ENCODE data around the gene IL17F.

The IL17F gene

DNA sequence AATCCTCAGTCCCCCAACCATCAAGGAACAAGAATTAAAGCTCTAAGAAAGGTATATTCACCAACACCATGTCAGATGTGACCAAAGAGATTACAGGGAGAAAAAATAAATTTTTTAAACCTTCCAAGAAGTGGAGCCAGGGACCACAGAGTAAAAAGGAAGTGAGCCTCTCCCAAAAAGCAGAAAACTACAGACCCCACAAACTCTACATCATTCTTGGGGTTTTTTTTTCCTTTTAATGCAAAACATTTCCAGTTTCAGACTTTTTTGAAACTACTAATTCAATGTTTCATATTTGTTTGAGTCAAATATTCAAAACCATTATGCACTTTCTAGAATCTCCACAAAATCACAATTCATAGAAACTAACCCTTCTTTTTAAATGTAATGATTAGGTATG, 6.8 kb upstream of the IL17F start:
- Histone ChIP-seq H3K36me3 (replicated peaks; ENCODE audit: insufficient read depth, low read length) (no peaks in the 10 kb centered on the region), H3K27me3 (replicated peaks; ENCODE audit: insufficient read depth, low read length) (no peaks in the 10 kb centered on the region), H3F3A (ENCODE audit: insufficient read depth, low read length) (no peaks in the 10 kb centered on the region), H3K4me2 (ENCODE audit: low read depth, low read length) (no peak overlapping the region), H3K9ac (ENCODE audit: low read length) (no peak overlapping the region), H3K9me2 (replicated peaks; ENCODE audit: insufficient read depth, low read length) (no peaks in the 10 kb centered on the region), H3K79me2 (ENCODE audit: low read length) (no peaks in the 10 kb centered on the region), H3K9me3 (replicated peaks; ENCODE audit: insufficient read depth, low read length) (no peaks in the 10 kb centered on the region), H3K4me1 (ENCODE audit: low read length) (peaks cover 4% of the 10 kb centered on the region; the same call in 1 of the 2 replicates), H2AFZ (ENCODE audit: low read length) (no peak overlapping the region), H3K4me3 (ENCODE audit: low read length) (no peak overlapping the region), H4K20me1 (ENCODE audit: insufficient read depth, low read length) (no peaks in the 10 kb centered on the region), H3K27ac (ENCODE audit: low read length) (no peak overlapping the region)
- no peak for TF ChIP-seq EZH2 (optimal IDR thresholded peaks at IDR 0.05; ENCODE audit: low read depth, low read length)
- no peak for TF ChIP-seq EZH2phosphoT487 (IDR thresholded peaks at IDR 0.05; ENCODE audit: low read length)
- TF ChIP-seq, protein P1, sequence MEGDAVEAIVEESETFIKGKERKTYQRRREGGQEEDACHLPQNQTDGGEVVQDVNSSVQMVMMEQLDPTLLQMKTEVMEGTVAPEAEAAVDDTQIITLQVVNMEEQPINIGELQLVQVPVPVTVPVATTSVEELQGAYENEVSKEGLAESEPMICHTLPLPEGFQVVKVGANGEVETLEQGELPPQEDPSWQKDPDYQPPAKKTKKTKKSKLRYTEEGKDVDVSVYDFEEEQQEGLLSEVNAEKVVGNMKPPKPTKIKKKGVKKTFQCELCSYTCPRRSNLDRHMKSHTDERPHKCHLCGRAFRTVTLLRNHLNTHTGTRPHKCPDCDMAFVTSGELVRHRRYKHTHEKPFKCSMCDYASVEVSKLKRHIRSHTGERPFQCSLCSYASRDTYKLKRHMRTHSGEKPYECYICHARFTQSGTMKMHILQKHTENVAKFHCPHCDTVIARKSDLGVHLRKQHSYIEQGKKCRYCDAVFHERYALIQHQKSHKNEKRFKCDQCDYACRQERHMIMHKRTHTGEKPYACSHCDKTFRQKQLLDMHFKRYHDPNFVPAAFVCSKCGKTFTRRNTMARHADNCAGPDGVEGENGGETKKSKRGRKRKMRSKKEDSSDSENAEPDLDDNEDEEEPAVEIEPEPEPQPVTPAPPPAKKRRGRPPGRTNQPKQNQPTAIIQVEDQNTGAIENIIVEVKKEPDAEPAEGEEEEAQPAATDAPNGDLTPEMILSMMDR (IDR thresholded peaks at IDR 0.05; ENCODE audit: low read length), result no peak
- DNase-seq, result no peak

DNA sequence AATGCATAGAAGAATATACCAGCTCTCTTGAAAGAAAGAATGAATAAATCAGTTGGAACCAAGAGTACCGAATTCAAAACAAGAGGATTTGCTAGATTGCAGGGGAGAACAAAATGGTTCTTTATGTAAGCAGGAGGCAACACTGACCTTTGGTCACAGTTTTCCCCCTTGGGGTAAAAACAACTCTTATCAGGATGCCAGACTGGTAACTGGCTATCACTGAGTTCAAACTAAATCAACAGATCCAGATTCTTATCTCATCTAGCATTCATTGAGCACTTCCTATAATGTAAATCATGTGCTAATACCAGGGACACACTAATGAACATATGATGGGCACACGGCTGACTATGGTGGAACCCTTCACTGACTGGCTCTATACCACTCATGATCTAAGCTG, 4.8 kb upstream of the IL17F start:
- DNase-seq, result no peak
- Histone ChIP-seq H3K36me3 (replicated peaks; ENCODE audit: insufficient read depth, low read length) (no peaks in the 10 kb centered on the region), H4K20me1 (ENCODE audit: insufficient read depth, low read length) (no peaks in the 10 kb centered on the region), H3K9me3 (replicated peaks; ENCODE audit: insufficient read depth, low read length) (no peaks in the 10 kb centered on the region), H3K27me3 (replicated peaks; ENCODE audit: insufficient read depth, low read length) (no peaks in the 10 kb centered on the region), H3K9ac (ENCODE audit: low read length) (no peak overlapping the region), H2AFZ (ENCODE audit: low read length) (no peak overlapping the region), H3K9me2 (replicated peaks; ENCODE audit: insufficient read depth, low read length) (no peaks in the 10 kb centered on the region), H3K4me3 (ENCODE audit: low read length) (no peak overlapping the region), H3K79me2 (ENCODE audit: low read length) (no peaks in the 10 kb centered on the region), H3K27ac (ENCODE audit: low read length) (no peak overlapping the region), H3F3A (ENCODE audit: insufficient read depth, low read length) (no peaks in the 10 kb centered on the region), H3K4me2 (ENCODE audit: low read depth, low read length) (no peak overlapping the region), H3K4me1 (ENCODE audit: low read length) (peaks cover 4% of the 10 kb centered on the region; the same call in 1 of the 2 replicates)
- TF ChIP-seq EZH2 (optimal IDR thresholded peaks at IDR 0.05; ENCODE audit: low read depth, low read length) (no peak), EZH2phosphoT487 (IDR thresholded peaks at IDR 0.05; ENCODE audit: low read length) (no peak)

DNA sequence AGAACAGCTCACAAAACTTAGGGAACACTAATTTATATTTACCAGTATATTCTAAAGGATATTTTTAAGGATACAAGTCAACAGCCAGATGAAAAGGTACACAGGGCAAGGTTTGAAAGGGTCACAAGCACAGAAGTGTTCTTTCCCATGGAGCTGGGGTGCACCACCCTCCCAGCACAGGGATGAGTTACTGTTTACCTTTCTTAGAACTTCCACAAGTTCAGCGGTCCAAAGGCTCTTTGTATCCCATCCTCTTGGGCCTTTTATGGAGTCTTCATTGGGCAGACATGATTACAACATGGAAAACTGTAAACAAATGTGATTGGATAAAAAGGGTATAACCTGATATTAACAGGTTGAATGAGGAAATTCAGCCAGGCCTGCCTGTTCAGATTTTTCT, 1.1 kb upstream of the IL17F start:
- DNase-seq, result no peak
- Histone ChIP-seq H3K9me2 (replicated peaks; ENCODE audit: insufficient read depth, low read length) (no peaks in the 10 kb centered on the region), H3K27me3 (replicated peaks; ENCODE audit: insufficient read depth, low read length) (no peaks in the 10 kb centered on the region), H3K9ac (ENCODE audit: low read length) (no peak overlapping the region), H4K20me1 (ENCODE audit: insufficient read depth, low read length) (no peaks in the 10 kb centered on the region), H3K4me1 (ENCODE audit: low read length) (no peaks in the 10 kb centered on the region), H3K36me3 (replicated peaks; ENCODE audit: insufficient read depth, low read length) (no peaks in the 10 kb centered on the region), H3K27ac (ENCODE audit: low read length) (no peak overlapping the region), H3K9me3 (replicated peaks; ENCODE audit: insufficient read depth, low read length) (no peaks in the 10 kb centered on the region), H3K4me3 (ENCODE audit: low read length) (no peak overlapping the region), H2AFZ (ENCODE audit: low read length) (no peak overlapping the region), H3F3A (ENCODE audit: insufficient read depth, low read length) (no peaks in the 10 kb centered on the region), H3K4me2 (ENCODE audit: low read depth, low read length) (no peak overlapping the region), H3K79me2 (ENCODE audit: low read length) (no peaks in the 10 kb centered on the region)
- no peak for TF ChIP-seq EZH2 (optimal IDR thresholded peaks at IDR 0.05; ENCODE audit: low read depth, low read length)
- TF ChIP-seq, protein P1 (IDR thresholded peaks at IDR 0.05; ENCODE audit: low read length), result no peak
- TF ChIP-seq EZH2phosphoT487 (IDR thresholded peaks at IDR 0.05; ENCODE audit: low read length), result no peak

DNA sequence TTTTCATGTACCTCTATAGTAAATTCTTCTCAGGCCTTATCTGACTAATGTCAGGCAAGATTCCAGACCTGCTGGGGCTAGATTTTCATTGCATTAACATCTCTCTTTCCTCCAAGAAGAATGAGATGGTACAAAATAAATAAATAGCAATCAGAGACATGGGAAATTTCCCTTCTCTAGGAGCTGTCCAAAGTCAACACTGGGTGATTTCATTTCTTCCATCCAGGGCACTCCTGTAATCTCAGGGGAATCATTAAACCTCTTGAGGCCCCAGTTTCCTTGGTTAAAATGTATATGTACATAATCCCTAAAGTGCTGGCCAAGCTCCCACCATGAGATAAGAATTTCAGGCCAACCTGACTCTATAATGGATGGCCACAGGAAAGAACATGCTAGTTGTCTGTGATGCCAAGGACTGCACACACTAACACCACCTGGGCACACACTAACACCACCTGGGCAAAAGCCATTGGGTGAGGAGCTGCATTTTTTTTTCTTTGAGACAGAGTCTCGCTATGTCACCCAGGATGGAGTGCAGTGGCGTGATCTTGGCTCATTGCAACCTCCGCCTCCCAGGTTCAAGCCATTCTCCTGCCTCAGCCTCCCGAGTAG, 912 bp downstream of the IL17F start:
- H3K79me2 ChIP-seq (ENCODE audit: low read length), result no peaks in the 10 kb centered on the region
- TF ChIP-seq, protein P1 (IDR thresholded peaks at IDR 0.05; ENCODE audit: low read length), result no peak
- TF ChIP-seq EZH2 (optimal IDR thresholded peaks at IDR 0.05; ENCODE audit: low read depth, low read length), result no peak
- no peak for TF ChIP-seq EZH2phosphoT487 (IDR thresholded peaks at IDR 0.05; ENCODE audit: low read length)
- H3K27ac ChIP-seq (ENCODE audit: low read length), result no peak overlapping the region
- H3K9me2 ChIP-seq (replicated peaks; ENCODE audit: insufficient read depth, low read length), result no peaks in the 10 kb centered on the region
- H3K9me3 ChIP-seq (replicated peaks; ENCODE audit: insufficient read depth, low read length), result no peaks in the 10 kb centered on the region
- no peak overlapping the region for H3K4me2 ChIP-seq (ENCODE audit: low read depth, low read length)
- H3K36me3 ChIP-seq (replicated peaks; ENCODE audit: insufficient read depth, low read length), result no peaks in the 10 kb centered on the region
- no peak for DNase-seq
- no peak overlapping the region for H3K9ac ChIP-seq (ENCODE audit: low read length)
- H3K4me1 ChIP-seq (ENCODE audit: low read length), result no peaks in the 10 kb centered on the region
- H3F3A ChIP-seq (ENCODE audit: insufficient read depth, low read length), result no peaks in the 10 kb centered on the region
- no peak overlapping the region for H2AFZ ChIP-seq (ENCODE audit: low read length)
- no peak overlapping the region for H3K4me3 ChIP-seq (ENCODE audit: low read length)
- no peaks in the 10 kb centered on the region for H3K27me3 ChIP-seq (replicated peaks; ENCODE audit: insufficient read depth, low read length)
- H4K20me1 ChIP-seq (ENCODE audit: insufficient read depth, low read length), result no peaks in the 10 kb centered on the region

All from MM.1S (cell line).